Measurements from ENCODE around the gene SHMT2.

GRCh38 chr12:57192920-57193319, 36.6 kb upstream of the SHMT2 start:
- TF ChIP-seq CTCF (IDR thresholded peaks at IDR 0.05) (no peak), POLR2A (IDR thresholded peaks at IDR 0.05) (no peak)

Measured in uterus (tissue), 2 donors.